OCI-LY7 (cell line): Measurements from ENCODE around the gene FLACC1. TPM values are rescaled to one million over a fixed set of nuclear protein-coding genes. Genes with fewer than 3 reads are reported as not detected.
"Not testable (repeated sequence)": the region's sequence is repeated elsewhere in the genome, so short reads cannot be mapped to it uniquely, and the experiment has no call there.

Experiments
- BruUV-seq: library from RNA; stranded (reverse); fragments of 400-500 nt; replicated peaks from 2 replicates; lab custom pipeline; 2021; lab: Mats Ljungman, UMichigan
- CTCF ChIA-PET: fragments of 300-600 bp; sonication (Branson Sonifier 250); formaldehyde crosslinking; loops from one replicate; lab custom pipeline; 2022; ENCODE audit warnings: antibody characterized with exemption; ENCODE audit not compliant: unreplicated experiment; lab: Charles Lee
- POLR2A ChIA-PET: fragments of 300-600 bp; sonication (Branson Sonifier 250); formaldehyde crosslinking; loops from one replicate; lab custom pipeline; 2022; ENCODE audit warnings: antibody characterized with exemption; lab: Charles Lee
- DNase-seq: peaks from one replicate; pipeline ENCODE4 v3.0.0-alpha.2; 2015; ENCODE audit warnings: low spot score
- H2AFZ ChIP-seq: fragments of 200-600 bp; sonication (generic), shearing (Covaris generic); 2 replicates; pipeline ENCODE4 v1.6.1; 2014; ENCODE audit warnings: mild to moderate bottlenecking, antibody characterized with exemption, low read length, moderate library complexity
- H3K27ac ChIP-seq: fragments of 200-600 bp; sonication (generic); 2 replicates; pipeline ENCODE4 v1.5.1; 2014; ENCODE audit warnings: mixed run types, low read depth, mild to moderate bottlenecking, moderate library complexity, low read length, inconsistent platforms; ENCODE audit not compliant: poor library complexity, severe bottlenecking
- H3K36me3 ChIP-seq: fragments of 200-600 bp; sonication (generic); 2 replicates; pipeline ENCODE4 v1.6.1; 2014; ENCODE audit warnings: mild to moderate bottlenecking, antibody characterized with exemption, low read length, moderate library complexity, mixed read lengths; ENCODE audit not compliant: insufficient read depth
- H3K4me1 ChIP-seq: fragments of 200-600 bp; sonication (generic); 2 replicates; pipeline ENCODE4 v1.5.1; 2014; ENCODE audit warnings: mild to moderate bottlenecking, low read length; ENCODE audit not compliant: insufficient read depth, poor library complexity, severe bottlenecking
- H3K4me2 ChIP-seq: fragments of 200-600 bp; sonication (generic); 2 replicates; pipeline ENCODE4 v1.6.1; 2014; ENCODE audit warnings: mild to moderate bottlenecking, low read length
- H3K4me3 ChIP-seq: fragments of 200-600 bp; sonication (generic); 2 replicates; pipeline ENCODE4 v1.5.1; 2014; ENCODE audit warnings: mild to moderate bottlenecking, low read depth, low read length; ENCODE audit not compliant: poor library complexity, severe bottlenecking
- H3K79me2 ChIP-seq: fragments of 200-600 bp; sonication (generic); 2 replicates; pipeline ENCODE4 v1.6.1; 2016; ENCODE audit warnings: low read depth, mild to moderate bottlenecking, low read length, moderate library complexity, mixed read lengths; ENCODE audit not compliant: insufficient read depth
- H3K9me2 ChIP-seq: fragments of 200-600 bp; sonication (generic); 2 replicates; pipeline ENCODE4 v1.6.1; 2016; ENCODE audit warnings: mild to moderate bottlenecking, low read length, mixed read lengths; ENCODE audit not compliant: insufficient read depth
- H3K9me3 ChIP-seq: fragments of 200-600 bp; sonication (generic); 2 replicates; pipeline ENCODE4 v1.6.1; 2014; ENCODE audit warnings: mild to moderate bottlenecking, mixed run types, low read length, mixed read lengths
- H4K20me1 ChIP-seq: fragments of 200-600 bp; sonication (generic); 2 replicates; pipeline ENCODE4 v1.6.1; 2014; ENCODE audit warnings: mild to moderate bottlenecking, antibody characterized with exemption, low read length, moderate library complexity, mixed read lengths; ENCODE audit not compliant: insufficient read depth
- CTCF ChIP-seq: fragments of 200-600 bp; sonication (generic); conservative IDR thresholded peaks from 2 replicates; pipeline ENCODE4 v1.5.1; 2014; ENCODE audit warnings: mild to moderate bottlenecking, antibody characterized with exemption, low read length, moderate library complexity, mixed read lengths
- EZH2phosphoT487 ChIP-seq: fragments of 200-600 bp; sonication (generic); IDR thresholded peaks from 2 replicates; pipeline ENCODE4 v1.6.1; 2018; ENCODE audit warnings: low read depth, borderline replicate concordance, mild to moderate bottlenecking, mixed run types, antibody characterized with exemption, low read length, moderate library complexity, mixed read lengths
- intact Hi-C: fragments of 100-400 bp; cut with micrococcal nuclease; formaldehyde crosslinking; loops from one replicate; pipeline ENCODE4 v1.10.0; 2022; ENCODE audit not compliant: unreplicated experiment
- total RNA-seq, 2 experiments: library from RNA; depleted of rRNA in 1 of 2; stranded (reverse); fragments of >200 nt in 1 of 2; shearing (Covaris generic) in 1 of 2; gene quantifications; 2 replicates each; pipeline ENCODE4 v1.2.3, GENCODE V29; 2014 to 2022

FLACC1 gene
- total RNA-seq, 2 experiments from 2014 or later = 1.2 TPM; not detected in 1

- BruUV-seq = no TSS peak
- H3K4me3 ChIP-seq = no peak overlapping the region
- no peaks in the 10 kb centered on the region for H3K9me2 ChIP-seq
- H3K79me2 ChIP-seq = no peaks in the 10 kb centered on the region
- POLR2A ChIA-PET = interaction anchor here (0.7 to 1.8 kb wide), 2 partner anchors 9 to 43 kb away, joined by 3 to 5 read pairs; no protein-coding TSS in a partner anchor
- intact Hi-C loops = no loop called here
- TF ChIP-seq EZH2phosphoT487 (no peak), CTCF (no peak)
- no peaks in the 10 kb centered on the region for H3K9me3 ChIP-seq
- no peak overlapping the region for H3K4me2 ChIP-seq
- H3K36me3 ChIP-seq = no peaks in the 10 kb centered on the region
- DNase-seq = no peak
- no peak overlapping the region for H2AFZ ChIP-seq
- CTCF ChIA-PET = no interaction called here
- H3K27ac ChIP-seq = no peak overlapping the region
- H4K20me1 ChIP-seq = no peaks in the 10 kb centered on the region
- H3K4me1 ChIP-seq = no peaks in the 10 kb centered on the region
Measured at GRCh38 chr2:201307876-201308275, 49.3 kb downstream of the FLACC1 start.

DNA sequence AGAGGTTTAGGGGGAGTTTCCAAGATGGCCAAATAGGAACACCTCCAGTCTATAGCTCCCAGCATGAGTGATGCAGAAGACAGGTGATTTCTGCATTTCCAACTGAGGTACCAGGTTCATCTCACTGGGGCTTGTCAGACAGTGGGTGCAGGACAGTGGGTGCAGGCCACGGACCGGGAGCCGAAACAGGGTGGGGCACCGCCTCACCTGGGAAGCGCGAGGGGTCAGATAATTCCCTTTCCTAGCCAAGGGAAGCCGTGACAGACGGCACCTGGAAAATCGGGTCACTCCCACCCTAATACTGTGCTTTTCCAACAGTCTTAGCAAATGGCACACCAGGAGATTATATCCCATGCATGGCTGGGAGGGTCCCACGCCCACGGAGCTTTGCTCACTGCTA lies 57.2 kb downstream of the FLACC1 start:
- BruUV-seq = not testable (repeated sequence)

DNA sequence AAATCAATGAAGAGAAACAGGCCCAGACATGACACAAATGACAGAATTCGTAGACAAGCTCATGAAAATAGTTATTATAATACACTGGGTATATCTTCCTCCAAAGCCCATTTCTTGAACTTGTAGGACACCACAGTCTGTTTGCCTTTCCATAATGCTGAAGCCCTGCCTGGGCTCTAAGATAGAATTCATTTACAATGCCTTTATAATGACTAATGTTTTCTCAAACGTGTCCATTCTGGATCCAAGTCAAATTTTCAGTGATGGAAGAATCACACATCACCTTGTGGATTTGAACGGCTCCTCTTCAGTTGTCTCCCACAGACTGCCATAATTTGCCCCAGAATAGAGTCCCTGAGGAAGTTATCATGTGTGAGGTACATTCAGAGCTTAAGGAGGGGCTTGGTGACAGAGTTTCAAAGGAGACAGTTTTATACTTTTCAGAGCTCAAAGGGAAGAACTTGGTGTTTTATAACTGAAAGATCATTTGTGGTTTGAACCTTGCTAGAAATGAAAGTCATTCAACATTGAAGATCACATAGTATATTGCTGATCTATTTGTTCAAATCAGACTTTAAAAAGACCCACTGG lies 58.6 kb downstream of the FLACC1 start:
- no peak for DNase-seq
- no peak for TF ChIP-seq CTCF
- no peak for TF ChIP-seq EZH2phosphoT487
- CTCF ChIA-PET = interaction anchor here (0.5 kb wide), 1 partner anchor 1518 kb away, joined by 3 read pairs; no protein-coding TSS in a partner anchor
- no peaks in the 10 kb centered on the region for H4K20me1 ChIP-seq
- no peaks in the 10 kb centered on the region for H3K9me2 ChIP-seq
- H3K27ac ChIP-seq = no peak overlapping the region
- H3K4me1 ChIP-seq = no peaks in the 10 kb centered on the region
- H3K79me2 ChIP-seq = no peaks in the 10 kb centered on the region
- H3K36me3 ChIP-seq = no peaks in the 10 kb centered on the region
- no peaks in the 10 kb centered on the region for H3K9me3 ChIP-seq
- no TSS peak for BruUV-seq
- intact Hi-C loops = no loop called here
- no peak overlapping the region for H3K4me3 ChIP-seq
- POLR2A ChIA-PET = interaction anchor here (1.1 to 2.1 kb wide), 5 partner anchors 10 to 116 kb away, joined by 3 to 5 read pairs (median 3); no protein-coding TSS in a partner anchor
- no peak overlapping the region for H3K4me2 ChIP-seq
- H2AFZ ChIP-seq = no peak overlapping the region

More for the DNA sequence above, 57.2 kb downstream of the FLACC1 start:
- H4K20me1 ChIP-seq, H3K4me3 ChIP-seq, H3K79me2 ChIP-seq, DNase-seq, H3K27ac ChIP-seq, H3K9me3 ChIP-seq, CTCF ChIA-PET, H2AFZ ChIP-seq, H3K4me1 ChIP-seq, intact Hi-C loops, H3K9me2 ChIP-seq, H3K36me3 ChIP-seq, H3K4me2 ChIP-seq: not testable (repeated sequence)
- POLR2A ChIA-PET = interaction anchor here (1.4 to 2.1 kb wide), 4 partner anchors 8 to 68 kb away, joined by 3 to 6 read pairs (median 4); no protein-coding TSS in a partner anchor

DNA sequence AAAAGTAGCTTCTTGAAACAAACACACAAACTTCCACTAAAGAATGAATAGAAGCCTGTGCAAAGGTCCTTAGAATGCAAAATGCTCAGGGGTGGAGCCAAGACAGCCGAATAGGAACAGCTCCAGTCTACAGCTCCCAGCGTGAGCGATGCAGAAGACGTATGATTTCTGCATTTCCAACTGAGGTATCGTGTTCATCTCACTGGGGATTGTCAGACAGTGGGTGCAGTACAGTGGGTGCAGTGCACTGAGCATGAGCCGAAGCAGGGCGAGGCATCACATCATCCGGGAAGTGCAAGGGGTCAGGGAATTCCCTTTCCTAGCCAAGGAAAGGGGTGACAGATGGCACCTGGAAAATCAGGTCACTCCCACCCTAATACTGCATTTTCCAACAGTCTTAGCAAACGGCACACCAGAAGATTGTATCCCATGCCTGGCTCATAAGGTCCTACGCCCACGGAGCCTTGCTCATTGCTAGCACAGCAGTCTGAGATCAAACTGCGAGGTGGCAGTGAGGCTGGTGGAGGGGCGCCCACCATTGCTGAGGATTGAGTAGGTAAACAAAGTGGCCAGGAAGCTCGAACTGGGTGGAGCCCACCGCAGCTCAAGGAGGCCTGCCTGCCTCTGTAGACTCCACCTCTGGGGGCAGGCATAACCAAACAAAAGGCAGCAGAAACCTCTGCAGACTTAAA lies 66.5 kb downstream of the FLACC1 start:
- CTCF ChIA-PET, H2AFZ ChIP-seq, intact Hi-C loops, DNase-seq, H3K4me3 ChIP-seq, H3K9me3 ChIP-seq, H3K4me2 ChIP-seq, H3K79me2 ChIP-seq, H3K9me2 ChIP-seq, H3K4me1 ChIP-seq, H4K20me1 ChIP-seq, H3K27ac ChIP-seq, BruUV-seq: not testable (repeated sequence)
- POLR2A ChIA-PET = interaction anchor here (0.6 to 0.8 kb wide), 3 partner anchors 11 to 114 kb away, joined by 3 to 4 read pairs (median 3); no protein-coding TSS in a partner anchor
- H3K36me3 ChIP-seq = peaks cover 51% of the 10 kb centered on the region
